Measurements from ENCODE around the gene KXD1.

KXD1 gene

GRCh38 chr19:18607226-18608101 lies 49.8 kb downstream of the KXD1 start:
- no peak overlapping the region for H3K4me3 ChIP-seq (ENCODE audit: low read length)
- TF ChIP-seq ZNF274 (IDR thresholded peaks at IDR 0.05; ENCODE audit: low read depth, low read length) = no peak

- TF ChIP-seq ZNF274 (IDR thresholded peaks at IDR 0.05; ENCODE audit: low read depth, low read length) = no peak
- H3K4me3 ChIP-seq (ENCODE audit: low read length) = no peak overlapping the region
Observed at GRCh38 chr19:18608102-18608804, 50.6 kb downstream of the KXD1 start.

- no peak overlapping the region for H3K4me3 ChIP-seq (ENCODE audit: low read length)
- TF ChIP-seq ZNF274 (IDR thresholded peaks at IDR 0.05; ENCODE audit: low read depth, low read length) = no peak
Observed at GRCh38 chr19:18608805-18609716, 51.4 kb downstream of the KXD1 start.

GRCh38 chr19:18609717-18610051 lies 52.0 kb downstream of the KXD1 start:
- TF ChIP-seq ZNF274 (IDR thresholded peaks at IDR 0.05; ENCODE audit: low read depth, low read length) = no peak
- no peak overlapping the region for H3K4me3 ChIP-seq (ENCODE audit: low read length)

GRCh38 chr19:18610245-18610555 lies 52.5 kb downstream of the KXD1 start:
- no peak overlapping the region for H3K4me3 ChIP-seq (ENCODE audit: low read length)
- no peak for TF ChIP-seq ZNF274 (IDR thresholded peaks at IDR 0.05; ENCODE audit: low read depth, low read length)

- no peak overlapping the region for H3K4me3 ChIP-seq (ENCODE audit: low read length)
- TF ChIP-seq ZNF274 (IDR thresholded peaks at IDR 0.05; ENCODE audit: low read depth, low read length) = no peak
Observed at GRCh38 chr19:18610556-18611326, 53.1 kb downstream of the KXD1 start.

GRCh38 chr19:18611327-18612050 lies 53.8 kb downstream of the KXD1 start:
- no peak overlapping the region for H3K4me3 ChIP-seq (ENCODE audit: low read length)
- no peak for TF ChIP-seq ZNF274 (IDR thresholded peaks at IDR 0.05; ENCODE audit: low read depth, low read length)

- no peak for TF ChIP-seq ZNF274 (IDR thresholded peaks at IDR 0.05; ENCODE audit: low read depth, low read length)
- no peak overlapping the region for H3K4me3 ChIP-seq (ENCODE audit: low read length)
Observed at GRCh38 chr19:18612051-18612771, 54.5 kb downstream of the KXD1 start.

- TF ChIP-seq ZNF274 (IDR thresholded peaks at IDR 0.05; ENCODE audit: low read depth, low read length) = no peak
- no peak within 1 kb of the TSS for H3K4me3 ChIP-seq (ENCODE audit: low read length)
Observed at GRCh38 chr19:18612772-18613588, 55.3 kb downstream of the KXD1 start, which contains the start of gene TMEM59L. TSS of gene TMEM59L (plus strand) at chr19:18612870. CDS start at chr19:18612959, 89 bp downstream.

GRCh38 chr19:18613589-18614234 lies 56.0 kb downstream of the KXD1 start:
- no peak for TF ChIP-seq ZNF274 (IDR thresholded peaks at IDR 0.05; ENCODE audit: low read depth, low read length)
- H3K4me3 ChIP-seq (ENCODE audit: low read length) = no peak overlapping the region

- TF ChIP-seq ZNF274 (IDR thresholded peaks at IDR 0.05; ENCODE audit: low read depth, low read length) = no peak
- no peak overlapping the region for H3K4me3 ChIP-seq (ENCODE audit: low read length)
Observed at GRCh38 chr19:18616023-18616422, 58.4 kb downstream of the KXD1 start.

Measured in GM08714 (cell line).